Body of pancreas (tissue), 4 donors: Measurements from ENCODE around the gene TMEM145.

Source experiments
- CTCF ChIP-seq, 7 experiments: fragments of 450-650 bp in 4 of 7; fragments of 200-600 bp in 3 of 7; sonication (generic) in 3 of 7; IDR thresholded peaks; one replicate each; pipeline ENCODE4 v1.5.1; 2016 to 2019; ENCODE audit warnings: antibody characterized with exemption in 7 of 7
- POLR2A ChIP-seq, 3 donors: fragments of 450-650 bp; IDR thresholded peaks; one replicate each; pipeline ENCODE4 v1.6.1; 2016; ENCODE audit warnings: antibody characterized with exemption in 3 of 3, mild to moderate bottlenecking in 2 of 3

GRCh38 chr19:42293540-42293939 is 19.6 kb upstream of the TMEM145 start:
- TF ChIP-seq CTCF (IDR thresholded peaks at IDR 0.05) (no peak), POLR2A (IDR thresholded peaks at IDR 0.05) (no peak)
